ENCODE data around the gene P2RY11. TPM values are rescaled to one million over a fixed set of nuclear protein-coding genes. Genes with fewer than 3 reads are reported as not detected.

P2RY11 gene
- total RNA-seq, 1 experiment from 2014 or later = 43.8 TPM

DNA sequence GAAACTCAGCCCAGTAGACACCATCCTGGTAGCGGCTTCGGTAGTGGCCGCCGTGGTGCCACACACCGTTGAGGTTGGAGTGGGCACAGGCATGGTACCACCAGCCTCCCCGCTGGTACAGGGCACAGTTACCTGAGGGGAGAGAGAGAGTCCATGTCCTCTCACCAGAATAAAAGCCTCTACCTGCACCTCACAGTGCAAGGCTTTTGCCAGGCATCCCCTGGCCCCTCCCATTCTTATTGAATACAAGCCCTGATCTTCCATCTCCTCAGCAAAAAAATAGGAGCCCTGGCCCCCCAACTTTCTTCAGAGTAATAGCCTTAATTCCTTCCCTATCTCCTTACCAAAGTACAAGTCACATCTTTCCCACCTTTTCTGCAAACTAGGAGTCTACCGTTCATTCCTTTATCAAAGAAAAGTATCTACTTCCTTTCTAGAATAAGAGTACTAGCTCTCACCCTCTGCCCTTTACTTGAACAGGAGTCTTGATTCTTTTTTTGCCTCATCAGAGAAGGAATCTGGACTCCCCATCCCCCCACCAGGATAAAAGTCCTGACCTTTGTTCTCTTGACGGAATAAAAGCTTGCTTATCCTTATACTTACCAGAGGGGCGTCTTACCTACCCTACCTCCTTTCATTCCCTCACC lies 18.7 kb upstream of the P2RY11 start:
- Histone ChIP-seq H3K9me2 (ENCODE audit: insufficient read depth) (no peaks in the 10 kb centered on the region), H2AFZ (ENCODE audit: low read depth, low read length, poor library complexity, severe bottlenecking) (no peak overlapping the region), H3K27me3 (ENCODE audit: insufficient read depth, low read length) (no peaks in the 10 kb centered on the region), H3K79me2 (ENCODE audit: insufficient read depth, low read length) (no peaks in the 10 kb centered on the region), H3K36me3 (ENCODE audit: control insufficient read depth in 1 of 2, insufficient read depth in 2 of 2, low read length in 2 of 2) (no peaks in the 10 kb centered on the region), H4K20me1 (ENCODE audit: insufficient read depth) (no peaks in the 10 kb centered on the region), H3K9me3 (ENCODE audit: control insufficient read depth in 1 of 2, insufficient read depth in 1 of 2, low read depth in 1 of 2, low read length in 2 of 2) (no peaks in the 10 kb centered on the region), H3K4me3 (replicated peaks in 1 of 2; ENCODE audit: low read depth in 1 of 2, low read length in 2 of 2) (no peak overlapping the region), H3K4me1 (ENCODE audit: control insufficient read depth in 1 of 2, insufficient read depth in 2 of 2, low read length in 2 of 2) (peaks cover 11 to 14% of the 10 kb centered on the region in 2 experiments), H3K9ac (ENCODE audit: low read length) (no peak overlapping the region), H3K27ac (ENCODE audit: low read depth, low read length) (no peak overlapping the region), H3K4me2 (ENCODE audit: low read length) (no peak overlapping the region)
- CTCF ChIA-PET = no interaction called here
- ATAC-seq = no peak
- DNase-seq (ENCODE audit: low read depth, low spot score) = no peak
- no TSS peak for BruUV-seq (replicated peaks)
- POLR2A ChIA-PET = no interaction called here
- RAD21 ChIA-PET (ENCODE audit: low non-redundant PET in 1 of 2, low total read pairs in 2 of 2, uncharacterized antibody in 2 of 2, unreplicated experiment in 2 of 2) = no interaction called here
- intact Hi-C loops (cut with micrococcal nuclease) = no loop called here
- TF ChIP-seq ZFX (IDR thresholded peaks at IDR 0.05) = no peak
- no peak for TF ChIP-seq SP1 (IDR thresholded peaks at IDR 0.05; ENCODE audit: low read depth)
- TF ChIP-seq YY1 (IDR thresholded peaks at IDR 0.05; ENCODE audit: extremely low read depth, insufficient replicate concordance, low read depth, low read length) = no peak
- no peak for TF ChIP-seq ZNF274 (IDR thresholded peaks at IDR 0.05; ENCODE audit: low read depth, low read length)
- no peak for TF ChIP-seq CBX3 (IDR thresholded peaks at IDR 0.05; ENCODE audit: low read depth)
- TF ChIP-seq ELF1 (IDR thresholded peaks at IDR 0.05; ENCODE audit: borderline replicate concordance, low read depth) = no peak
- TF ChIP-seq, protein P1, sequence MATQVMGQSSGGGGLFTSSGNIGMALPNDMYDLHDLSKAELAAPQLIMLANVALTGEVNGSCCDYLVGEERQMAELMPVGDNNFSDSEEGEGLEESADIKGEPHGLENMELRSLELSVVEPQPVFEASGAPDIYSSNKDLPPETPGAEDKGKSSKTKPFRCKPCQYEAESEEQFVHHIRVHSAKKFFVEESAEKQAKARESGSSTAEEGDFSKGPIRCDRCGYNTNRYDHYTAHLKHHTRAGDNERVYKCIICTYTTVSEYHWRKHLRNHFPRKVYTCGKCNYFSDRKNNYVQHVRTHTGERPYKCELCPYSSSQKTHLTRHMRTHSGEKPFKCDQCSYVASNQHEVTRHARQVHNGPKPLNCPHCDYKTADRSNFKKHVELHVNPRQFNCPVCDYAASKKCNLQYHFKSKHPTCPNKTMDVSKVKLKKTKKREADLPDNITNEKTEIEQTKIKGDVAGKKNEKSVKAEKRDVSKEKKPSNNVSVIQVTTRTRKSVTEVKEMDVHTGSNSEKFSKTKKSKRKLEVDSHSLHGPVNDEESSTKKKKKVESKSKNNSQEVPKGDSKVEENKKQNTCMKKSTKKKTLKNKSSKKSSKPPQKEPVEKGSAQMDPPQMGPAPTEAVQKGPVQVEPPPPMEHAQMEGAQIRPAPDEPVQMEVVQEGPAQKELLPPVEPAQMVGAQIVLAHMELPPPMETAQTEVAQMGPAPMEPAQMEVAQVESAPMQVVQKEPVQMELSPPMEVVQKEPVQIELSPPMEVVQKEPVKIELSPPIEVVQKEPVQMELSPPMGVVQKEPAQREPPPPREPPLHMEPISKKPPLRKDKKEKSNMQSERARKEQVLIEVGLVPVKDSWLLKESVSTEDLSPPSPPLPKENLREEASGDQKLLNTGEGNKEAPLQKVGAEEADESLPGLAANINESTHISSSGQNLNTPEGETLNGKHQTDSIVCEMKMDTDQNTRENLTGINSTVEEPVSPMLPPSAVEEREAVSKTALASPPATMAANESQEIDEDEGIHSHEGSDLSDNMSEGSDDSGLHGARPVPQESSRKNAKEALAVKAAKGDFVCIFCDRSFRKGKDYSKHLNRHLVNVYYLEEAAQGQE (IDR thresholded peaks at IDR 0.05; ENCODE audit: low read depth) = no peak
- no peak for TF ChIP-seq FOSL1 (IDR thresholded peaks at IDR 0.05; ENCODE audit: low read depth)
- TF ChIP-seq, protein P2, sequence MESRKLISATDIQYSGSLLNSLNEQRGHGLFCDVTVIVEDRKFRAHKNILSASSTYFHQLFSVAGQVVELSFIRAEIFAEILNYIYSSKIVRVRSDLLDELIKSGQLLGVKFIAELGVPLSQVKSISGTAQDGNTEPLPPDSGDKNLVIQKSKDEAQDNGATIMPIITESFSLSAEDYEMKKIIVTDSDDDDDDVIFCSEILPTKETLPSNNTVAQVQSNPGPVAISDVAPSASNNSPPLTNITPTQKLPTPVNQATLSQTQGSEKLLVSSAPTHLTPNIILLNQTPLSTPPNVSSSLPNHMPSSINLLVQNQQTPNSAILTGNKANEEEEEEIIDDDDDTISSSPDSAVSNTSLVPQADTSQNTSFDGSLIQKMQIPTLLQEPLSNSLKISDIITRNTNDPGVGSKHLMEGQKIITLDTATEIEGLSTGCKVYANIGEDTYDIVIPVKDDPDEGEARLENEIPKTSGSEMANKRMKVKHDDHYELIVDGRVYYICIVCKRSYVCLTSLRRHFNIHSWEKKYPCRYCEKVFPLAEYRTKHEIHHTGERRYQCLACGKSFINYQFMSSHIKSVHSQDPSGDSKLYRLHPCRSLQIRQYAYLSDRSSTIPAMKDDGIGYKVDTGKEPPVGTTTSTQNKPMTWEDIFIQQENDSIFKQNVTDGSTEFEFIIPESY (IDR thresholded peaks at IDR 0.05; ENCODE audit: extremely low read depth, insufficient replicate concordance, low read length) = no peak
- TF ChIP-seq TCF7L2 (IDR thresholded peaks at IDR 0.05; ENCODE audit: borderline replicate concordance, extremely low read depth, insufficient read depth, insufficient read length) = no peak
- TF ChIP-seq POLR2AphosphoS5 (IDR thresholded peaks at IDR 0.05; ENCODE audit: low read depth, low read length) = no peak
- no peak for TF ChIP-seq SRF (IDR thresholded peaks at IDR 0.05; ENCODE audit: low read depth)
- TF ChIP-seq EZH2 (IDR thresholded peaks at IDR 0.05) = no peak
- TF ChIP-seq SIN3A (IDR thresholded peaks at IDR 0.05; ENCODE audit: low read depth) = no peak
- TF ChIP-seq RAD21 (IDR thresholded peaks at IDR 0.05; ENCODE audit: low read depth) = no peak
- TF ChIP-seq, protein P3, sequence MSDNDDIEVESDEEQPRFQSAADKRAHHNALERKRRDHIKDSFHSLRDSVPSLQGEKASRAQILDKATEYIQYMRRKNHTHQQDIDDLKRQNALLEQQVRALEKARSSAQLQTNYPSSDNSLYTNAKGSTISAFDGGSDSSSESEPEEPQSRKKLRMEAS (IDR thresholded peaks at IDR 0.05) = no peak
- no peak for TF ChIP-seq EZH2phosphoT487 (IDR thresholded peaks at IDR 0.05; ENCODE audit: borderline replicate concordance)
- no peak for TF ChIP-seq JUND (IDR thresholded peaks at IDR 0.05)
- no peak for TF ChIP-seq POLR2A (IDR thresholded peaks at IDR 0.05; ENCODE audit: borderline replicate concordance, extremely low read depth, insufficient read depth, insufficient read length)
- TF ChIP-seq, protein P4, sequence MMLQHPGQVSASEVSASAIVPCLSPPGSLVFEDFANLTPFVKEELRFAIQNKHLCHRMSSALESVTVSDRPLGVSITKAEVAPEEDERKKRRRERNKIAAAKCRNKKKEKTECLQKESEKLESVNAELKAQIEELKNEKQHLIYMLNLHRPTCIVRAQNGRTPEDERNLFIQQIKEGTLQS (IDR thresholded peaks at IDR 0.05) = no peak
